Inflammatory macrophage treated with lipopolysaccharide for 1 hour (primary cell): ENCODE measurements around the gene PDZD2.
"Not testable (repeated sequence)": the region's sequence is repeated elsewhere in the genome, so short reads cannot be mapped to it uniquely, and the experiment has no call there.

Experiments
- DNase-seq, 2 donors: peaks; one replicate each; pipeline ENCODE4 v3.0.0-alpha.2; 2020 to 2022

The PDZD2 gene

GRCh38 chr5:32055891-32056866, 417.2 kb downstream of the PDZD2 start:
- DNase-seq = peak in 1 of 2 donors; percentile 8

GRCh38 chr5:32057187-32058096, 418.5 kb downstream of the PDZD2 start:
- peak; percentile 21 to 23 for DNase-seq

- no peak for DNase-seq
Observed at GRCh38 chr5:32058101-32058500, 419.2 kb downstream of the PDZD2 start.

- DNase-seq = no peak
Observed at GRCh38 chr5:32058997-32059396, 420.1 kb downstream of the PDZD2 start.

GRCh38 chr5:32059761-32060530, 421.0 kb downstream of the PDZD2 start:
- no peak for DNase-seq

GRCh38 chr5:32061236-32061635, 422.3 kb downstream of the PDZD2 start:
- DNase-seq = no peak

DNA sequence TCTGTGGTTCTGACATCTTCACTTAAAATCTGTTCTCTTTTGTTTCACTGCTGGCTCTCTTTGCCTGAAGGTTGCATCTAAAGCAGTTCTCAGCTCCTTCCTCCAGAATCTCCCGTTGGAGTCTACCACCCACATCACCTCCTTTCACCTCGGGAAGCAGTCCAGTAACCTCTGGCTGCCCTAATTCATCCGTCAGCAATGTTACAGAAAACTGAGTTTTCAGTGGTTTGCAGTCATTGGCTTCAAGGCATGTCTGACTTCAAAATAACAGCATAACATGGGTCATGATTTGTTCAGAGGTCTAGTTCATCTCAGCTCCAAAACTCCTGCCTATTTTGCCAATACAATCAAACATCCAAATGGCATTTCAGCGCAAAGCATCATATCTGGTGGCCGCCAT, 427.5 kb downstream of the PDZD2 start:
- DNase-seq = no peak

- no peak for DNase-seq
Observed at GRCh38 chr5:32067774-32068470, 429.0 kb downstream of the PDZD2 start.

GRCh38 chr5:32068561-32068960, 429.6 kb downstream of the PDZD2 start:
- no peak for DNase-seq

DNA sequence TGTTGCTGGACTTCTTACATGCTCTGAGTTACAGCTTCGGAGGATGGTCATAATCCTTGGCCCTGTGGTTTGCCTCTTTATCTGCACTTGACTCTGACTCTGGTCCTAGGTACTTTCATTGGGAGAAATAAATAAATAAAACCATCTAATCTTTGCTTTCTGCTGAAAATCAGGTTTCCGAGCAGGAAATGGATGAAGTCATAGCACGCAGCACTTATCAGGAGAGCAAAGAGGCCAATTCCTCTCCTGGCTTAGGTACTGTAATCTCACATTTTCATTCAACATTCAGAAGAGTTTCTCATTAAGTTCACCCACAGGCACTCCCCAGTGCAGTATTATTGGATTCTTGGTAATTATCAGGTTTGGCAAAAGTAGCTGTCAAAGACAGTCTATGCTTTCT, 430.5 kb downstream of the PDZD2 start:
- DNase-seq = no peak

- no peak for DNase-seq
Observed at GRCh38 chr5:32071351-32071944, 432.5 kb downstream of the PDZD2 start.

- no peak for DNase-seq
Observed at GRCh38 chr5:32072054-32072453, 433.1 kb downstream of the PDZD2 start.

- no peak for DNase-seq
Observed at GRCh38 chr5:32074401-32074800, 435.5 kb downstream of the PDZD2 start.

- peak; percentile 38 to 82 for DNase-seq
Observed at GRCh38 chr5:32076699-32077695, 438.1 kb downstream of the PDZD2 start.

- DNase-seq = not testable (repeated sequence)
Observed at GRCh38 chr5:32078855-32079254, 439.9 kb downstream of the PDZD2 start.

GRCh38 chr5:32080565-32080964, 441.6 kb downstream of the PDZD2 start:
- DNase-seq = not testable (repeated sequence)

- no peak for DNase-seq
Observed at GRCh38 chr5:32082701-32083100, 443.8 kb downstream of the PDZD2 start.

DNA sequence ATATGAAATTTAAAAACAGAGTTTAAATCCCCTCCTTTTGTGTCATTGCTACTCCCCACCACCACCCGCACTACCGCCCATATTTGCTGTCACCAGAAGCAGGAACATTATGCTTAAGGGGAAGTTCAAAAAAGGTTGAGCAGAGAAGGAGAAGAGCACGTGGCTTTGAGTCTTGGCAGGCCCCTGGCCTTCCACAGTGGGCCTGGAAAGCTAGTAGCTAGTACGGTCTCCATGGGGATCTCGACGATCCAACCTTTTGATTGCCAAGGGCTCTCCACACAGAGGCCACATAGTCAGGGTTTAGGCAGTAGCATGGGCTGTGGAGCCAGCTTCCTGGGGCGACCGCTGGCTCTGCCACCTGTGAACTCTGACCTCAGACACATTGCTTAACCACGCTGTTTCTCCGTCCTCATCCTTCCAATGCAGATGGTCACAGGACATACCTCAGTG, 445.1 kb downstream of the PDZD2 start:
- peak; percentile 54 to 74 for DNase-seq

DNA sequence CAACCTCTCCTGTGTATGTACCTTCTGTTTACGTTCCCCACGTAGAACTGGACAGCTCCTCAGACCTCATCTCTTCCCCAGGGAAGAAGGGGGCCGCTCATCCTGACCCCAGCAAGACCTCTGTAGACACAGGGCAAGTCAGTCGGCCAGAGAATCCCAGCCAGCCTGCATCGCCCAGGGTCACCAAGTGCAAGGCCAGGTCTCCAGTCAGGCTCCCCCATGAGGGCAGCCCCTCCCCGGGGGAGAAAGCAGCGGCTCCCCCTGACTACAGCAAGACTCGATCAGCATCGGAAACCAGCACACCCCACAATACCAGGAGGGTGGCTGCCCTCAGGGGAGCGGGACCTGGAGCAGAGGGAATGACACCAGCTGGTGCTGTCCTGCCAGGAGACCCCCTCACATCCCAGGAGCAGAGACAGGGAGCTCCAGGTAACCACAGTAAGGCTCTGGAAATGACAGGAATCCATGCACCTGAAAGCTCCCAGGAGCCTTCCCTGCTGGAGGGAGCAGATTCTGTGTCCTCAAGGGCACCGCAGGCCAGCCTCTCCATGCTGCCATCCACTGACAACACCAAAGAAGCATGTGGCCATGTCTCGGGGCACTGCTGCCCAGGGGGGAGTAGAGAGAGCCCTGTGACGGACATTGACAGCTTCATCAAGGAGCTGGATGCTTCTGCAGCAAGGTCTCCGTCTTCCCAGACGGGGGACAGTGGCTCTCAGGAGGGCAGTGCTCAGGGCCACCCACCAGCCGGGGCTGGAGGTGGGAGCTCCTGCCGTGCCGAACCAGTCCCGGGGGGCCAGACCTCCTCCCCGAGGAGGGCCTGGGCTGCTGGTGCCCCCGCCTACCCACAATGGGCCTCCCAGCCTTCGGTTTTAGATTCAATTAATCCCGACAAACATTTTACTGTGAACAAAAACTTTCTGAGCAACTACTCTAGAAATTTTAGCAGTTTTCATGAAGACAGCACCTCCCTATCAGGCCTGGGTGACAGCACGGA, 448.5 kb downstream of the PDZD2 start:
- DNase-seq = no peak
